H1 (cell line): ENCODE results near the gene STX8. TPM values are rescaled to one million over a fixed set of nuclear protein-coding genes. Genes with fewer than 3 reads are reported as not detected.

Experiments
- CTCF ChIA-PET: fragments of 300-600 bp; sonication (Branson Sonifier 250); formaldehyde crosslinking; loops from one replicate; lab custom pipeline; 2021; ENCODE audit not compliant: partially characterized antibody; lab: Charles Lee
- POLR2A ChIA-PET: fragments of 300-600 bp; sonication (Branson Sonifier 250); formaldehyde crosslinking; loops from one replicate; lab custom pipeline; 2021; ENCODE audit warnings: inconsistent platforms; ENCODE audit not compliant: partially characterized antibody; lab: Charles Lee
- DNase-seq, 2 experiments: peaks; one replicate each; pipeline versions ENCODE4 v3.0.0 to v3.0.0-alpha.2; 2010 to 2022; ENCODE audit warnings: low spot score in 2 of 2, low read depth in 1 of 2, mixed read lengths in 1 of 2
- FAIRE-seq: peaks from 2 replicates; lab custom pipeline; 2011; peaks lifted over from hg19 to GRCh38; lab: Jason Lieb, UNC
- H2AFZ ChIP-seq: 2 replicates; pipeline ENCODE4 v1.8.1; 2012; ENCODE audit warnings: low read length, inconsistent platforms
- H2AK5ac ChIP-seq: 2 replicates; pipeline ENCODE4 v1.6.1; 2013; ENCODE audit warnings: low read depth, low read length
- H2BK120ac ChIP-seq: replicated peaks from 2 replicates; pipeline ENCODE3; 2013; ENCODE audit warnings: low read depth, low read length, inconsistent platforms
- H2BK12ac ChIP-seq: 2 replicates; pipeline ENCODE4 v1.6.1; 2013; ENCODE audit warnings: low read depth, low read length
- H2BK15ac ChIP-seq: 2 replicates; pipeline ENCODE4 v1.6.1; 2013; ENCODE audit warnings: low read length
- H2BK20ac ChIP-seq: 2 replicates; pipeline ENCODE4 v1.6.1; 2013; ENCODE audit warnings: low read length
- H2BK5ac ChIP-seq: 2 replicates; pipeline ENCODE4 v1.6.1; 2013; ENCODE audit warnings: low read depth, low read length
- H3K14ac ChIP-seq: 2 replicates; pipeline ENCODE4 v1.6.1; 2013; ENCODE audit warnings: inconsistent platforms; ENCODE audit not compliant: insufficient read length
- H3K18ac ChIP-seq: 2 replicates; pipeline ENCODE4 v1.6.1; 2013; ENCODE audit warnings: low read length; ENCODE audit errors: extremely low read depth
- H3K23ac ChIP-seq: 2 replicates; pipeline ENCODE4 v1.6.1; 2013; ENCODE audit warnings: inconsistent platforms; ENCODE audit not compliant: insufficient read length
- H3K23me2 ChIP-seq: 2 replicates; pipeline ENCODE4 v1.6.1; 2013; ENCODE audit warnings: low read depth, low read length
- H3K27ac ChIP-seq: 2 replicates; pipeline ENCODE4 v1.6.1; 2011; ENCODE audit warnings: low read depth, low read length, inconsistent platforms
- H3K27me3 ChIP-seq, 4 experiments: replicated peaks in 1 of 4; 1 replicate in 1 of 4; 2 replicates in 3 of 4; pipeline versions ENCODE4 v1.6.1 to v1.8.1; 2011 to 2013; ENCODE audit warnings: low read length in 3 of 4, mild to moderate bottlenecking in 3 of 4, inconsistent platforms in 2 of 4, mixed read lengths in 2 of 4, moderate library complexity in 1 of 4; ENCODE audit not compliant: control insufficient read depth in 3 of 4, insufficient read depth in 3 of 4; ENCODE audit errors: extremely low read depth in 1 of 4
- H3K36me3 ChIP-seq, 4 experiments: 2 replicates each; pipeline versions ENCODE4 v1.6.1 to v1.8.1; 2011 to 2013; ENCODE audit warnings: mild to moderate bottlenecking in 4 of 4, low read length in 3 of 4, moderate library complexity in 2 of 4, control low read depth in 1 of 4, inconsistent platforms in 1 of 4; ENCODE audit not compliant: insufficient read depth in 4 of 4, control insufficient read depth in 2 of 4
- H3K4ac ChIP-seq: replicated peaks from 2 replicates; pipeline ENCODE3; 2013; ENCODE audit warnings: low read length, low read depth, mixed read lengths, inconsistent platforms; ENCODE audit not compliant: insufficient read length
- H3K4me1 ChIP-seq, 4 experiments: replicated peaks in 1 of 4; 1 replicate in 1 of 4; 2 replicates in 3 of 4; pipeline versions ENCODE4 v1.6.1 to v1.8.1; 2011 to 2013; ENCODE audit warnings: low read length in 3 of 4, inconsistent platforms in 2 of 4, mixed read lengths in 1 of 4; ENCODE audit not compliant: insufficient read depth in 4 of 4, control insufficient read depth in 3 of 4
- H3K4me2 ChIP-seq, 2 experiments: 2 replicates each; pipeline versions ENCODE4 v1.6.1 to v1.8.1; 2011 to 2013; ENCODE audit warnings: low read depth in 2 of 2, low read length in 2 of 2, control low read depth in 1 of 2, inconsistent platforms in 1 of 2, mild to moderate bottlenecking in 1 of 2; ENCODE audit not compliant: insufficient read depth in 1 of 2
- H3K4me3 ChIP-seq, 4 experiments: fragments of 200-600, 300-600 bp in 1 of 4; sonication (generic), shearing (Covaris generic), sonication (Bioruptor Twin) in 1 of 4; 2 replicates each; pipeline versions ENCODE4 v1.5.1 to v1.8.1; 2011 to 2016; ENCODE audit warnings: low read length in 4 of 4, low read depth in 3 of 4, control low read depth in 2 of 4, inconsistent platforms in 2 of 4, mild to moderate bottlenecking in 2 of 4, mixed read lengths in 1 of 4, moderate library complexity in 1 of 4; ENCODE audit not compliant: insufficient read depth in 2 of 4; ENCODE audit errors: extremely low read depth in 1 of 4
- H3K56ac ChIP-seq: replicated peaks from 2 replicates; pipeline ENCODE3; 2013; ENCODE audit warnings: low read depth, mild to moderate bottlenecking, mixed read lengths, low read length, inconsistent platforms; ENCODE audit not compliant: insufficient read length
- H3K79me1 ChIP-seq: 2 replicates; pipeline ENCODE4 v1.6.1; 2013; ENCODE audit warnings: low read depth, low read length, control low read depth
- H3K79me2 ChIP-seq, 2 experiments: 2 replicates each; pipeline versions ENCODE4 v1.6.1 to v1.8.1; 2012 to 2013; ENCODE audit warnings: low read length in 2 of 2, mild to moderate bottlenecking in 2 of 2, inconsistent platforms in 1 of 2; ENCODE audit not compliant: insufficient read depth in 2 of 2, control insufficient read depth in 1 of 2
- H3K9ac ChIP-seq, 4 experiments: replicated peaks in 1 of 4; 1 replicate in 1 of 4; 2 replicates in 3 of 4; pipeline versions ENCODE4 v1.6.1 to v1.8.1; 2011 to 2013; ENCODE audit warnings: low read depth in 3 of 4, low read length in 3 of 4, control low read depth in 2 of 4, mild to moderate bottlenecking in 2 of 4, moderate library complexity in 2 of 4, inconsistent platforms in 1 of 4; ENCODE audit errors: extremely low read depth in 1 of 4
- H3K9me3 ChIP-seq, 2 experiments: 2 replicates each; pipeline versions ENCODE4 v1.6.1 to v1.8.1; 2012 to 2013; ENCODE audit warnings: mild to moderate bottlenecking in 2 of 2, moderate library complexity in 2 of 2, control low read depth in 1 of 2, inconsistent platforms in 1 of 2, low read depth in 1 of 2, low read length in 1 of 2, mixed read lengths in 1 of 2; ENCODE audit not compliant: insufficient read depth in 2 of 2
- H4K20me1 ChIP-seq, 2 experiments: replicated peaks in 1 of 2; 2 replicates each; pipeline versions ENCODE3 to v1.8.1; 2011 to 2013; ENCODE audit warnings: inconsistent platforms in 2 of 2, low read length in 2 of 2, mild to moderate bottlenecking in 1 of 2; ENCODE audit not compliant: insufficient read depth in 2 of 2, control insufficient read depth in 1 of 2
- H4K5ac ChIP-seq: 2 replicates; pipeline ENCODE4 v1.6.1; 2013; ENCODE audit warnings: low read length, low read depth, mixed read lengths, inconsistent platforms; ENCODE audit not compliant: insufficient read length
- H4K8ac ChIP-seq: 2 replicates; pipeline ENCODE4 v1.8.0; 2013; ENCODE audit warnings: mild to moderate bottlenecking, moderate library complexity, low read length, inconsistent platforms; ENCODE audit not compliant: insufficient read depth; ENCODE audit errors: extremely low read depth
- H4K91ac ChIP-seq: replicated peaks from 2 replicates; pipeline ENCODE3; 2013; ENCODE audit warnings: low read length, mixed read lengths, inconsistent platforms; ENCODE audit not compliant: insufficient read length
- BACH1 ChIP-seq: IDR thresholded peaks from 2 replicates; pipeline ENCODE4 v1.6.1; 2012; ENCODE audit warnings: low read length, improper control_type of control experiment
- BRCA1 ChIP-seq: IDR thresholded peaks from 2 replicates; pipeline ENCODE4 v1.6.1; 2012; ENCODE audit warnings: low read depth, low read length, improper control_type of control experiment
- CEBPB ChIP-seq: IDR thresholded peaks from 2 replicates; pipeline ENCODE4 v1.6.1; 2012; ENCODE audit warnings: low read depth, low read length
- CHD1 ChIP-seq: IDR thresholded peaks from 2 replicates; pipeline ENCODE4 v1.6.1; 2012; ENCODE audit warnings: low read depth, low read length, improper control_type of control experiment
- CREB1 ChIP-seq: IDR thresholded peaks from 2 replicates; pipeline ENCODE4 v1.6.1; 2012; ENCODE audit warnings: inconsistent platforms
- EP300 ChIP-seq, 2 experiments: IDR thresholded peaks; 1 replicate in 1 of 2; 2 replicates in 1 of 2; pipeline ENCODE4 v1.6.1; 2011 to 2012; ENCODE audit warnings: low read depth in 2 of 2, low read length in 2 of 2, mild to moderate bottlenecking in 2 of 2, borderline replicate concordance in 1 of 2, inconsistent platforms in 1 of 2, moderate library complexity in 1 of 2
- HDAC2 ChIP-seq, 2 experiments: fragments of 300-600 bp in 1 of 2; sonication (generic) in 1 of 2; IDR thresholded peaks; 2 replicates each; pipeline ENCODE4 v1.6.1; 2011 to 2012; ENCODE audit warnings: low read depth in 2 of 2, low read length in 2 of 2, mild to moderate bottlenecking in 2 of 2, moderate library complexity in 2 of 2, borderline replicate concordance in 1 of 2, inconsistent platforms in 1 of 2
- JUND ChIP-seq: IDR thresholded peaks from 2 replicates; pipeline ENCODE4 v1.6.1; 2011; ENCODE audit warnings: mild to moderate bottlenecking, improper control_type of control experiment, low read length
- RXRA ChIP-seq: IDR thresholded peaks from 2 replicates; pipeline ENCODE4 v1.6.1; 2011; ENCODE audit warnings: low read depth, mild to moderate bottlenecking, low read length, moderate library complexity; ENCODE audit not compliant: insufficient read depth
- SP1 ChIP-seq: IDR thresholded peaks from 2 replicates; pipeline ENCODE4 v1.6.1; 2011; ENCODE audit warnings: low read depth, low read length
- SP2 ChIP-seq: IDR thresholded peaks from 2 replicates; pipeline ENCODE4 v1.6.1; 2012; ENCODE audit warnings: mild to moderate bottlenecking, low read length, inconsistent platforms
- SP4 ChIP-seq: IDR thresholded peaks from 2 replicates; pipeline ENCODE4 v1.6.1; 2012; ENCODE audit warnings: low read length, inconsistent platforms
- SRF ChIP-seq: IDR thresholded peaks from 2 replicates; pipeline ENCODE4 v1.6.1; 2011; ENCODE audit warnings: mild to moderate bottlenecking, low read depth, low read length, moderate library complexity
- TEAD4 ChIP-seq: IDR thresholded peaks from 2 replicates; pipeline ENCODE4 v1.6.1; 2012; ENCODE audit warnings: low read depth, low read length, inconsistent platforms, mixed read lengths
- ZNF274 ChIP-seq: IDR thresholded peaks from 2 replicates; pipeline ENCODE4 v1.7.0; 2012; ENCODE audit warnings: low read length, borderline replicate concordance; ENCODE audit errors: extremely low read depth
- WGBS, 2 experiments: shearing (Covaris generic) in 1 of 2; methylation state at CpG; one replicate each; pipeline versions ENCODE4 v1.1.6 to v1.1.7; 2013 to 2015; ENCODE audit warnings: low lambda C conversion rate in 2 of 2, mixed read lengths in 2 of 2, inconsistent platforms in 1 of 2, low coverage in 1 of 2, missing lambda C conversion rate in 1 of 2; ENCODE audit not compliant: insufficient replicate concordance in 2 of 2, insufficient coverage in 1 of 2, insufficient read length in 1 of 2; ENCODE audit errors: extremely low coverage in 1 of 2, missing lambda C conversion rate in 1 of 2; 5-methylcytosine and 5-hydroxymethylcytosine counted together
- polyA plus RNA-seq, 7 experiments: library from polyadenylated mRNA; depleted of rRNA in 3 of 7; stranded (reverse) in 5 of 7; unstranded in 2 of 7; fragments of >200 nt in 5 of 7; fragments of 200-250 nt in 2 of 7; gene quantifications; 1 replicate in 5 of 7; 2 replicates in 1 of 7; 4 replicates in 1 of 7; pipeline versions ENCODE4 v1.2.1 to v1.2.3, GENCODE V29; 2011 to 2013; ENCODE audit warnings: missing spikeins in 2 of 7, mixed read lengths in 2 of 7
- total RNA-seq: library from RNA; stranded (reverse); fragmentation: NEBNext Ultra II Directional; extraction: Animal tissue kit (Norgen Biotek cat#: 25700); gene quantifications from 2 replicates; pipeline ENCODE4 v1.2.1, GENCODE V29; 2021

Gene STX8
- total and polyA plus RNA-seq, 2 of the 8 experiments (the other 6 are each of a cell fraction or from before 2014, with no cell fraction given): 22.8 to 42.5 TPM

- Histone ChIP-seq H2BK5ac (no peak overlapping the region), H3K4me3 (no peak overlapping the region), H3K9ac (no peak overlapping the region), H4K91ac (no peak overlapping the region), H2AK5ac (no peak overlapping the region), H3K4ac (no peak overlapping the region), H3K56ac (no peak overlapping the region), H2BK15ac (no peak overlapping the region), H4K8ac (no peak overlapping the region), H3K9me3 (no peaks in the 10 kb centered on the region), H3K79me1 (no peaks in the 10 kb centered on the region), H3K4me1 (peaks cover 0 to 8% (median 2%) of the 10 kb centered on the region in 4 experiments; a peak in 4 of 7 replicates), H2AFZ (no peak overlapping the region), H3K79me2 (no peaks in the 10 kb centered on the region), H2BK12ac (no peak overlapping the region), H4K20me1 (no peaks in the 10 kb centered on the region), H2BK120ac (no peak overlapping the region), H3K27ac (no peak overlapping the region), H4K5ac (no peak overlapping the region), H3K14ac (no peak overlapping the region), H3K23me2 (no peaks in the 10 kb centered on the region), H3K23ac (no peak overlapping the region), H3K4me2 (no peak overlapping the region), H2BK20ac (no peak overlapping the region), H3K18ac (no peak overlapping the region), H3K36me3 (no peaks in the 10 kb centered on the region), H3K27me3 (0 out of 7 replicates have a peak, but pooled peaks cover 0 to 2% (median 0%) of the 10 kb centered on the region in 4 experiments)
- DNase-seq (no peak), FAIRE-seq (no peak)
- 84% methylated on average over 6 of the region's 6 CpGs; no CpG with 5 or more reads in 1 of the 2 experiments for WGBS, 2 experiments
- POLR2A ChIA-PET: no interaction called here
- CTCF ChIA-PET: interaction anchor here (0.9 to 2.1 kb wide), 8 partner anchors 9 to 266 kb away, joined by 3 to 6 read pairs (median 4); no protein-coding TSS in a partner anchor
- no peak for TF ChIP-seq TEAD4
- TF ChIP-seq SP1: no peak
- no peak for TF ChIP-seq BACH1
- no peak for TF ChIP-seq HDAC2 (IDR thresholded peaks at IDR 0.05; ENCODE audit: borderline replicate concordance in 1 of 2, low read depth in 2 of 2, low read length in 2 of 2)
- no peak for TF ChIP-seq EP300 (IDR thresholded peaks at IDR 0.05; ENCODE audit: borderline replicate concordance in 1 of 2, low read depth in 2 of 2, low read length in 2 of 2)
- TF ChIP-seq CEBPB: no peak
- no peak for TF ChIP-seq SRF
- no peak for TF ChIP-seq CHD1
- no peak for TF ChIP-seq RXRA
- TF ChIP-seq SP4: no peak
- no peak for TF ChIP-seq JUND
- TF ChIP-seq CREB1: no peak
- TF ChIP-seq BRCA1: no peak
- no peak for TF ChIP-seq SP2
- no peak for TF ChIP-seq ZNF274
Measured at GRCh38 chr17:9256361-9256750, 319.3 kb downstream of the STX8 start.
